Fibroblast of mammary gland (primary cell): ENCODE measurements around the gene GRIK3.

Source experiments
- DNase-seq: peaks from one replicate; pipeline ENCODE4 v3.0.0-alpha.2; 2010; ENCODE audit warnings: low read depth
- H3K4me3 ChIP-seq: 2 replicates; pipeline ENCODE4 v1.5.1; 2011; ENCODE audit warnings: low read depth, mild to moderate bottlenecking, low read length, moderate library complexity; ENCODE audit not compliant: control insufficient read depth
- CTCF ChIP-seq: conservative IDR thresholded peaks from 2 replicates; pipeline ENCODE4 v1.5.1; 2011; ENCODE audit warnings: low read depth, low read length, inconsistent platforms; ENCODE audit not compliant: control insufficient read depth, insufficient read depth

GRIK3 gene

GRCh38 chr1:37037690-37038089, 3.4 kb upstream of the GRIK3 start:
- DNase-seq = no peak
- H3K4me3 ChIP-seq = no peak overlapping the region
- no peak for TF ChIP-seq CTCF

- no peak overlapping the region for H3K4me3 ChIP-seq
- no peak for TF ChIP-seq CTCF
- no peak for DNase-seq
These were observed 2.3 kb upstream of the GRIK3 start for GRCh38 chr1:37036667-37037053.

GRCh38 chr1:37035796-37036666, 1.7 kb upstream of the GRIK3 start:
- no peak for DNase-seq
- H3K4me3 ChIP-seq = no peak overlapping the region
- TF ChIP-seq CTCF = no peak

- TF ChIP-seq CTCF = no peak
- no peak overlapping the region for H3K4me3 ChIP-seq
- DNase-seq = no peak
These were observed 838 bp upstream of the GRIK3 start for GRCh38 chr1:37035014-37035691.

- no peak overlapping the region for H3K4me3 ChIP-seq
- no peak for TF ChIP-seq CTCF
- no peak for DNase-seq
These were observed 787 bp downstream of the GRIK3 start for GRCh38 chr1:37033355-37034101.

GRCh38 chr1:37032660-37033354, 1.5 kb downstream of the GRIK3 start:
- no peak for DNase-seq
- H3K4me3 ChIP-seq = no peak overlapping the region
- TF ChIP-seq CTCF = no peak
